Mesodermal cell (in vitro differentiated cells): ENCODE measurements around the gene CD1C.
"Not testable (repeated sequence)": the region's sequence is repeated elsewhere in the genome, so short reads cannot be mapped to it uniquely, and the experiment has no call there.

Experiments
- H3K27ac ChIP-seq: 2 replicates; pipeline ENCODE4 v1.7.0; 2013; ENCODE audit warnings: mild to moderate bottlenecking, low read depth, low read length, moderate library complexity; ENCODE audit not compliant: severe bottlenecking
- H3K36me3 ChIP-seq: 2 replicates; pipeline ENCODE4 v1.7.1; 2013; ENCODE audit warnings: mild to moderate bottlenecking, low read length, moderate library complexity; ENCODE audit not compliant: control insufficient read depth, insufficient read depth
- H3K4me1 ChIP-seq: one replicate; pipeline ENCODE4 v1.7.1; 2013; ENCODE audit warnings: mild to moderate bottlenecking, low read length; ENCODE audit not compliant: insufficient read depth, control insufficient read depth, poor library complexity, severe bottlenecking
- H3K4me3 ChIP-seq: 2 replicates; pipeline ENCODE4 v1.7.0; 2013; ENCODE audit warnings: low read length, control low read depth, mild to moderate bottlenecking; ENCODE audit not compliant: insufficient read depth, poor library complexity, severe bottlenecking; ENCODE audit errors: extremely low read depth
- H3K9me3 ChIP-seq: 2 replicates; pipeline ENCODE4 v1.7.1; 2013; ENCODE audit warnings: mild to moderate bottlenecking, low read length, moderate library complexity; ENCODE audit not compliant: control insufficient read depth
- WGBS, 2 experiments: methylation state at CpG; one replicate each; pipeline ENCODE4 v1.1.5; 2013; ENCODE audit warnings: missing lambda C conversion rate in 2 of 2; ENCODE audit not compliant: insufficient coverage in 2 of 2; 5-methylcytosine and 5-hydroxymethylcytosine counted together

Gene CD1C

GRCh38 chr1:158336413-158336812, 46.7 kb downstream of the CD1C start:
- WGBS, 2 experiments: 77 to 83% methylated on average over 6 of the region's 7 CpGs
- not testable (repeated sequence) for H3K9me3 ChIP-seq, H3K36me3 ChIP-seq, H3K4me1 ChIP-seq, H3K27ac ChIP-seq, H3K4me3 ChIP-seq
